ENCODE measurements around the gene CYYR1.

CYYR1 gene

GRCh38 chr21:26508903-26509302, 64.2 kb downstream of the CYYR1 start:
- no peaks in the 10 kb centered on the region for H3K36me3 ChIP-seq
- H3K27ac ChIP-seq = no peak overlapping the region
- DNase-seq = no peak
- H3K9me3 ChIP-seq = no peaks in the 10 kb centered on the region
- intact Hi-C loops (cut with DNase I; ENCODE audit: low total_unique reads) = no loop called here
- TF ChIP-seq CTCF (IDR thresholded peaks at IDR 0.05) = no peak
- no peaks in the 10 kb centered on the region for H3K27me3 ChIP-seq
- no peaks in the 10 kb centered on the region for H3K4me1 ChIP-seq
- no peak overlapping the region for H3K4me3 ChIP-seq

GRCh38 chr21:26506956-26507355, 66.1 kb downstream of the CYYR1 start:
- TF ChIP-seq CTCF (IDR thresholded peaks at IDR 0.05) = no peak
- no peak overlapping the region for H3K27ac ChIP-seq
- H3K4me3 ChIP-seq = no peak overlapping the region
- intact Hi-C loops (cut with DNase I; ENCODE audit: low total_unique reads) = no loop called here
- H3K27me3 ChIP-seq = no peaks in the 10 kb centered on the region
- no peaks in the 10 kb centered on the region for H3K9me3 ChIP-seq
- no peak for DNase-seq
- H3K4me1 ChIP-seq = no peaks in the 10 kb centered on the region
- no peaks in the 10 kb centered on the region for H3K36me3 ChIP-seq

- no peaks in the 10 kb centered on the region for H3K36me3 ChIP-seq
- TF ChIP-seq CTCF (IDR thresholded peaks at IDR 0.05) = no peak
- intact Hi-C loops (cut with DNase I; ENCODE audit: low total_unique reads) = no loop called here
Measured at GRCh38 chr21:26505211-26505610, 67.9 kb downstream of the CYYR1 start.

GRCh38 chr21:26503414-26503813, 69.7 kb downstream of the CYYR1 start:
- H3K36me3 ChIP-seq = no peaks in the 10 kb centered on the region
- no peaks in the 10 kb centered on the region for H3K27me3 ChIP-seq
- TF ChIP-seq CTCF (IDR thresholded peaks at IDR 0.05) = no peak
- H3K27ac ChIP-seq = no peak overlapping the region
- no peak for DNase-seq
- H3K4me1 ChIP-seq = no peaks in the 10 kb centered on the region
- no peaks in the 10 kb centered on the region for H3K9me3 ChIP-seq
- H3K4me3 ChIP-seq = no peak overlapping the region
- intact Hi-C loops (cut with DNase I; ENCODE audit: low total_unique reads) = no loop called here

More at GRCh38 chr21:26505211-26505610, 67.9 kb downstream of the CYYR1 start:
- DNase-seq = no peak
- H3K27ac ChIP-seq = no peak overlapping the region
- H3K27me3 ChIP-seq = no peaks in the 10 kb centered on the region
- no peak overlapping the region for H3K4me3 ChIP-seq
- H3K9me3 ChIP-seq = no peaks in the 10 kb centered on the region
- H3K4me1 ChIP-seq = no peaks in the 10 kb centered on the region

- H3K9me3 ChIP-seq = no peaks in the 10 kb centered on the region
- no peak for TF ChIP-seq CTCF (IDR thresholded peaks at IDR 0.05)
- H3K36me3 ChIP-seq = no peaks in the 10 kb centered on the region
- H3K27ac ChIP-seq = no peak overlapping the region
- no peaks in the 10 kb centered on the region for H3K27me3 ChIP-seq
- H3K4me1 ChIP-seq = no peaks in the 10 kb centered on the region
- no peak for DNase-seq
- intact Hi-C loops (cut with DNase I; ENCODE audit: low total_unique reads) = no loop called here
- no peak overlapping the region for H3K4me3 ChIP-seq
Measured at GRCh38 chr21:26501495-26502021, 71.5 kb downstream of the CYYR1 start.

GRCh38 chr21:26499495-26499894, 73.6 kb downstream of the CYYR1 start:
- Histone ChIP-seq H3K9me3 (no peaks in the 10 kb centered on the region), H3K4me3 (no peak overlapping the region), H3K27ac (no peak overlapping the region), H3K4me1 (no peaks in the 10 kb centered on the region), H3K36me3 (no peaks in the 10 kb centered on the region), H3K27me3 (no peaks in the 10 kb centered on the region)
- intact Hi-C loops (cut with DNase I; ENCODE audit: low total_unique reads) = no loop called here
- TF ChIP-seq CTCF (IDR thresholded peaks at IDR 0.05) = no peak
- no peak for DNase-seq
